ENCODE measurements around the gene PRKCA. TPM values are rescaled to one million over a fixed set of nuclear protein-coding genes. Genes with fewer than 3 reads are reported as not detected.

Gene PRKCA
- total and polyA plus RNA-seq, 9 of the 15 experiments (the other 6 are each of a cell fraction or from before 2014, with no cell fraction given), result 3.2 to 33.0 (median 17.8) TPM

DNA sequence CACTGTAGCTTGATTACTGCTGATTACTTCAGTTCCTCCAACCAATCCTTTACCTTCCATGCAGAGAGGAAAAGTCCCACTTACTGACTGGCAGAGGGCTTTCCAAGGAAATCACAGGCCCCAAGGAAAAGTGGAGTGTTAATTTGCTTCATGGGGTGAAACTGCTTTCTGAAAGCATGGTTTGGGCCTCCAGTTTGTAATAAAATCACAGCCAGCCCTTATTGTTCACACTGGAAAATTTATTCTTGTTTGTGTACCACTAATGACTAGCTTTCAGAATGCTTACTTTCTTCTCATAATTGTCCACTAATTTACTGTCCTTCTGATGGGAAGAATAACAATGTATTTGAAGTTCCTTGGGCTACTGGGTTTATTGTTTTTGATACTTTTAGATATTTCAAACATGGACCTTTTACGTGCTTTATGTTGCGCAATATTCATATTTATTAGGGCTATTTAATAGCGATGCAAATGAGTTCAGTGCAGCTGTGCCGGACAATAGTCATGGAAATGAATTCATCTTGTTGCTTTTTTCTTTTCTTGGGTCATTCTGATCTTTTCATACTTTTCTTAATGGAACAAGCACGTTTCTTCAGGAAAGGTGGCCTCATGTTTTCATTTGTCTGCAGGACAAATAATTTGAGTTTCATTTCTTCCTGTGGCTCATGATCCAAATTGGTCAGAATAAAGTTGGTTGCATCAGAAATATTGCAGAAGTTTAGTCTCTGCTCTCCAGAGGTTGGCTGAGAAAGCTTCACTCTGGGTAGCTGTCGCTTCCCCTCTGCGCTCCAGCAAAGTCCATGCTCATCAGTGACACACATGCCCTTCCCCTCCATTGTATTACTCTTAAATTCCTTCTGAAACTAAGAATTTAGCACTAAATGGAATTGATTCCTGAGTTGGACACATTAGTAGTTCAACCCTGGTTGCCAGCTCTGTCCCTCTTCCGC is 128.7 kb downstream of the PRKCA start:
- no peak overlapping the region for H3K27ac ChIP-seq (ENCODE audit: extremely low read depth, low read depth, low read length)
- peaks cover 39% of the 10 kb centered on the region for H3K79me2 ChIP-seq (ENCODE audit: control insufficient read depth, insufficient read depth, low read length)
- BruUV-seq (replicated peaks), result no TSS peak

More for the DNA sequence above, 128.7 kb downstream of the PRKCA start:
- intact Hi-C loops (cut with micrococcal nuclease) (no loop called here), in situ Hi-C loops (cut with MboI) (no loop called here)
- no peaks in the 10 kb centered on the region; the same call in 2 of the 3 replicates for H3K36me3 ChIP-seq (ENCODE audit: control insufficient read depth, insufficient read depth, low read length)
- no peak overlapping the region for H2AFZ ChIP-seq (ENCODE audit: low read depth, low read length)
- H4K20me1 ChIP-seq (replicated peaks; ENCODE audit: control insufficient read depth, insufficient read depth, low read length), result peaks cover 4% of the 10 kb centered on the region; the same call in 1 of the 2 replicates
- 87% methylated on average over 7 of the region's 8 CpGs for WGBS (ENCODE audit: insufficient coverage, low coverage, missing lambda C conversion rate)
- TF ChIP-seq KDM1A (IDR thresholded peaks at IDR 0.05) (no peak), THRAP3 (IDR thresholded peaks at IDR 0.05; ENCODE audit: borderline replicate concordance) (no peak), HDAC1 (IDR thresholded peaks at IDR 0.05) (no peak), YBX1 (IDR thresholded peaks at IDR 0.05) (no peak), CEBPG (CRISPR knock-in tag; IDR thresholded peaks at IDR 0.05) (0 out of 2 replicates have a peak, but pooled peaks have one; percentile 29), CEBPG (tag; conservative IDR thresholded peaks at IDR 0.05 in 1 of 2, IDR thresholded peaks at IDR 0.05 in 1 of 2) (peak; percentile 71 to 97), CEBPB (tag; IDR thresholded peaks at IDR 0.05) (peak; percentile 94), HOXB6 (CRISPR knock-in tag; IDR thresholded peaks at IDR 0.05; ENCODE audit: borderline replicate concordance) (no peak)
- TF ChIP-seq, protein P1, sequence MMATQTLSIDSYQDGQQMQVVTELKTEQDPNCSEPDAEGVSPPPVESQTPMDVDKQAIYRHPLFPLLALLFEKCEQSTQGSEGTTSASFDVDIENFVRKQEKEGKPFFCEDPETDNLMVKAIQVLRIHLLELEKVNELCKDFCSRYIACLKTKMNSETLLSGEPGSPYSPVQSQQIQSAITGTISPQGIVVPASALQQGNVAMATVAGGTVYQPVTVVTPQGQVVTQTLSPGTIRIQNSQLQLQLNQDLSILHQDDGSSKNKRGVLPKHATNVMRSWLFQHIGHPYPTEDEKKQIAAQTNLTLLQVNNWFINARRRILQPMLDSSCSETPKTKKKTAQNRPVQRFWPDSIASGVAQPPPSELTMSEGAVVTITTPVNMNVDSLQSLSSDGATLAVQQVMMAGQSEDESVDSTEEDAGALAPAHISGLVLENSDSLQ (IDR thresholded peaks at IDR 0.05), result no peak
- TF ChIP-seq, protein P2, sequence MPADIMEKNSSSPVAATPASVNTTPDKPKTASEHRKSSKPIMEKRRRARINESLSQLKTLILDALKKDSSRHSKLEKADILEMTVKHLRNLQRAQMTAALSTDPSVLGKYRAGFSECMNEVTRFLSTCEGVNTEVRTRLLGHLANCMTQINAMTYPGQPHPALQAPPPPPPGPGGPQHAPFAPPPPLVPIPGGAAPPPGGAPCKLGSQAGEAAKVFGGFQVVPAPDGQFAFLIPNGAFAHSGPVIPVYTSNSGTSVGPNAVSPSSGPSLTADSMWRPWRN (IDR thresholded peaks at IDR 0.05; ENCODE audit: low read depth), result no peak
- TF ChIP-seq, protein P3, sequence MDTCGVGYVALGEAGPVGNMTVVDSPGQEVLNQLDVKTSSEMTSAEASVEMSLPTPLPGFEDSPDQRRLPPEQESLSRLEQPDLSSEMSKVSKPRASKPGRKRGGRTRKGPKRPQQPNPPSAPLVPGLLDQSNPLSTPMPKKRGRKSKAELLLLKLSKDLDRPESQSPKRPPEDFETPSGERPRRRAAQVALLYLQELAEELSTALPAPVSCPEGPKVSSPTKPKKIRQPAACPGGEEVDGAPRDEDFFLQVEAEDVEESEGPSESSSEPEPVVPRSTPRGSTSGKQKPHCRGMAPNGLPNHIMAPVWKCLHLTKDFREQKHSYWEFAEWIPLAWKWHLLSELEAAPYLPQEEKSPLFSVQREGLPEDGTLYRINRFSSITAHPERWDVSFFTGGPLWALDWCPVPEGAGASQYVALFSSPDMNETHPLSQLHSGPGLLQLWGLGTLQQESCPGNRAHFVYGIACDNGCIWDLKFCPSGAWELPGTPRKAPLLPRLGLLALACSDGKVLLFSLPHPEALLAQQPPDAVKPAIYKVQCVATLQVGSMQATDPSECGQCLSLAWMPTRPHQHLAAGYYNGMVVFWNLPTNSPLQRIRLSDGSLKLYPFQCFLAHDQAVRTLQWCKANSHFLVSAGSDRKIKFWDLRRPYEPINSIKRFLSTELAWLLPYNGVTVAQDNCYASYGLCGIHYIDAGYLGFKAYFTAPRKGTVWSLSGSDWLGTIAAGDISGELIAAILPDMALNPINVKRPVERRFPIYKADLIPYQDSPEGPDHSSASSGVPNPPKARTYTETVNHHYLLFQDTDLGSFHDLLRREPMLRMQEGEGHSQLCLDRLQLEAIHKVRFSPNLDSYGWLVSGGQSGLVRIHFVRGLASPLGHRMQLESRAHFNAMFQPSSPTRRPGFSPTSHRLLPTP (IDR thresholded peaks at IDR 0.05; ENCODE audit: borderline replicate concordance, extremely low read depth, insufficient read length), result no peak
- TF ChIP-seq, protein P4, sequence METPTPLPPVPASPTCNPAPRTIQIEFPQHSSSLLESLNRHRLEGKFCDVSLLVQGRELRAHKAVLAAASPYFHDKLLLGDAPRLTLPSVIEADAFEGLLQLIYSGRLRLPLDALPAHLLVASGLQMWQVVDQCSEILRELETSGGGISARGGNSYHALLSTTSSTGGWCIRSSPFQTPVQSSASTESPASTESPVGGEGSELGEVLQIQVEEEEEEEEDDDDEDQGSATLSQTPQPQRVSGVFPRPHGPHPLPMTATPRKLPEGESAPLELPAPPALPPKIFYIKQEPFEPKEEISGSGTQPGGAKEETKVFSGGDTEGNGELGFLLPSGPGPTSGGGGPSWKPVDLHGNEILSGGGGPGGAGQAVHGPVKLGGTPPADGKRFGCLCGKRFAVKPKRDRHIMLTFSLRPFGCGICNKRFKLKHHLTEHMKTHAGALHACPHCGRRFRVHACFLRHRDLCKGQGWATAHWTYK (CRISPR knock-in tag; IDR thresholded peaks at IDR 0.05), result no peak
- no peak overlapping the region for H3K9ac ChIP-seq (ENCODE audit: insufficient read depth in 1 of 2, low read depth in 2 of 2, low read length in 2 of 2)
- ATAC-seq (no peak), FAIRE-seq (no peak), DNase-seq (ENCODE audit: extremely low read depth in 1 of 4, low spot score in 3 of 4) (no peak)
- H3K4me1 ChIP-seq (replicated peaks in 1 of 2; ENCODE audit: control insufficient read depth in 2 of 2, insufficient read depth in 2 of 2, low read length in 2 of 2), result peaks cover 0 to 3% of the 10 kb centered on the region in 2 experiments; a peak in 4 of 5 replicates
- ChIA-PET POLR2A (interaction anchor here (1.1 kb wide), 1 partner anchor 76 kb away, joined by 3 read pairs; no protein-coding TSS in a partner anchor), CTCF (ENCODE audit: low intra/inter-chr PET ratio) (no interaction called here)
- no peak overlapping the region for H3K4me3 ChIP-seq
- H3K4me2 ChIP-seq (ENCODE audit: insufficient read depth, low read length), result no peak overlapping the region
- H3K9me1 ChIP-seq (ENCODE audit: control insufficient read depth, insufficient read depth, low read length), result no peaks in the 10 kb centered on the region
- no peaks in the 10 kb centered on the region for H3K27me3 ChIP-seq (ENCODE audit: control insufficient read depth in 2 of 2, insufficient read depth in 2 of 2, low read length in 2 of 2)
- no peaks in the 10 kb centered on the region for H3K9me3 ChIP-seq (replicated peaks; ENCODE audit: control insufficient read depth, insufficient read depth, low read depth, low read length)

All from K562 (cell line).